HFF-Myc (cell line): ENCODE data around the gene NSDHL.

ENCODE experiments used
- DNase-seq: peaks from one replicate; pipeline ENCODE4 v3.0.0-alpha.2; 2011; ENCODE audit warnings: low read depth; ENCODE audit errors: extremely low read depth
- H3K4me3 ChIP-seq: replicated peaks from 2 replicates; pipeline ENCODE4 v1.5.1; 2011; ENCODE audit warnings: low read depth, mild to moderate bottlenecking, control low read depth, low read length
- TF ChIP-seq, protein P1 (sequence below): IDR thresholded peaks from 2 replicates; pipeline ENCODE4 v1.5.1; 2012; ENCODE audit warnings: mild to moderate bottlenecking, low read depth, low read length, control low read depth; ENCODE audit errors: missing control alignments

NSDHL gene

DNA sequence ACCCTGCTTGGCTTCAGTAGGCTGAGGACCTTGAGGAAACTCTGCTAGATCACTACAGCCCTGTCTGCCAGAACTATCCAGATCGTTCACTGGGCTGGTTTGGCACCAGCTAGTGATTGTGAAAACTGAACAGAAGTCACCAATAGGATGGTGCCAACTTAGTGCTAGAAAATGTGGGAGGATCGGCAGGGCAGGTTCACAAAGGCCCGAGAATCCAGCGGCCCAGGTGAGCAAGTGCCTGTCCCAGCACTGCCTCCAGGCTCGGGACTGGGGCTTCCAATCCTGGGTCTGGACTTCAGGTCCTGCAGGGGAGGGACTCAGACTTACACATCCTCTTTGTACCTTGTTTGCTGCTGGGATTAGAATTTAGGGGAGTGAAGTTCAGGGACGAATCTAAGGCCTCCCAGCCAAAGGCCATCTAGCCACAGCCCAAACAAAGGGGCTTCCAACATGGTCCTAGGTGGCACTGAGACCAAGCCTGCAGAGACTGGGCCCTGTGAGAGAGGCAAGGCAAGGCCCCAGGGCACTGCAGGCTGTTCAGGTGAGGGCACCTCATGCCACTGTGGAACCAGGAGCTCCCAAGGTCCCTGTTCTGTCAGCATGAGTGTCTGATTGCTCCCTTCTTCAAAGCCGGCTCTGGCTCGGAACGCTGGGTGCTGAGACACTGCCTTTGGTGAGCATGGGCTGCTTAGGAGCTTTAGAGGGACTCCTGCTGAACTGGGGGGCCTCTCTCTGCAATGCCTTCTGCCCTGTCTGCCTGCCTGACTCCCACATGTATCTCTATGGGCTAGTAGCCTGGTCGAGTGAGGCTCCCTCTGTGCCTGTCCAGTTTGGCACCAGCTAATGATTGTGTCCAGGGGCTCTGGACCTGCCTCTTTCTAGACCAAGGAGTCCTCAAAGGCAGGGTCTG lies 46.3 kb downstream of the NSDHL start:
- TF ChIP-seq, protein P1, sequence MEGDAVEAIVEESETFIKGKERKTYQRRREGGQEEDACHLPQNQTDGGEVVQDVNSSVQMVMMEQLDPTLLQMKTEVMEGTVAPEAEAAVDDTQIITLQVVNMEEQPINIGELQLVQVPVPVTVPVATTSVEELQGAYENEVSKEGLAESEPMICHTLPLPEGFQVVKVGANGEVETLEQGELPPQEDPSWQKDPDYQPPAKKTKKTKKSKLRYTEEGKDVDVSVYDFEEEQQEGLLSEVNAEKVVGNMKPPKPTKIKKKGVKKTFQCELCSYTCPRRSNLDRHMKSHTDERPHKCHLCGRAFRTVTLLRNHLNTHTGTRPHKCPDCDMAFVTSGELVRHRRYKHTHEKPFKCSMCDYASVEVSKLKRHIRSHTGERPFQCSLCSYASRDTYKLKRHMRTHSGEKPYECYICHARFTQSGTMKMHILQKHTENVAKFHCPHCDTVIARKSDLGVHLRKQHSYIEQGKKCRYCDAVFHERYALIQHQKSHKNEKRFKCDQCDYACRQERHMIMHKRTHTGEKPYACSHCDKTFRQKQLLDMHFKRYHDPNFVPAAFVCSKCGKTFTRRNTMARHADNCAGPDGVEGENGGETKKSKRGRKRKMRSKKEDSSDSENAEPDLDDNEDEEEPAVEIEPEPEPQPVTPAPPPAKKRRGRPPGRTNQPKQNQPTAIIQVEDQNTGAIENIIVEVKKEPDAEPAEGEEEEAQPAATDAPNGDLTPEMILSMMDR = no peak
- DNase-seq = no peak
- no peak overlapping the region for H3K4me3 ChIP-seq

DNA sequence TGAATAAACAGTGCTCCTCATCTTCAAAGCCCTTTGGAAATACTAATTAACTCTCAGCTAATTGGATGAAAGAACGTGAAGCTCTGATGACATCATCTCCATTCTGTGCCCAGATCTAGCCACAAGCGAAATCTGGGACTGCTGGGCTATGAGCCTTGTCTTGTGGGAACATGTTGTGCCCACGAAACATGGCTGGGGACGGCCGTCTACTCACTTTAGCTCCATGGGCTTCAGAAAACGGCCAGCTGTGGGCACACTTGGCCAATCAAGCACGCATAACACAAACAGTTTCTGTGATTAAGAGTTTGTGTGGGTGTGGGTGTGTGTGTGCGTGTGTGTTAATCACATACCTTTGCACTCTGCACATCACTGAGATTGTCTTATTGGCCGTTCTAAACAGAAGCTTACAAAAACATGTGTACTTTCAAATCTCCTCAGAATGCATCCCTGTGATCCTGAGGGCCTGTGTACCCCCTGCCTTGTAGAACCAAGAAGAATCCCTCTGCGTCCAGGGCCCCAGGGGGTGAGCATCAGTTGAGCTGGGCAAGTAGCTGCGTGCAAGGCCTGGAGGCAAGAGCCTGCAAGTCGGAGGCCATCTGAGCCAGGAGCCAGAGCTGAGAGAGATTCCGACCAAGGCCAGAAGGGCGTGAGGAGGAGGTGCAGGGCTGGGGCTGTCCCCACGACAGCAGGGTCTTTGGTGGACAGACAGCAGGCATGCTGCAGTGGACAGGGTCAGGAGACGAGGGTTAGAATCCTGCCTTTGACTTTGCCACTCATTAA lies 48.3 kb downstream of the NSDHL start:
- TF ChIP-seq, protein P1 = no peak
- H3K4me3 ChIP-seq = no peak overlapping the region
- no peak for DNase-seq

DNA sequence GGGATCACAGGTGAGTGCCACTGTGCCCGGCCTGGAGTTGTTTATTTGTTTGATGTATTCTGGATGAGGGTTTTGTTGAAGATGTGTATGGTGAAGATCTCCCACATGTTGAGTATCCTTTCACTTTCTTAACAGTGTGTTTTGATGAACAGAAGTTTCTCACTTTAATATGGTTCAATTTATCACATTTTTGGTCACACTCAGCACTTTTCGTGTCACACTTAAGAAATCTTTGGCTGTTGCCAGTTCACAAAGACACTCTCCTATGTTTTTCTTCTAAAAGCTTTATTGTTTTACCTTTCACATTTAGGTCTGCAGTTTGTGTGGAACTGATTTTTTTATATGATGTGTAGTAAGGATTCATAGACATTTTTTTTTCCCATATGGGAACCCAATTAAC lies 50.4 kb downstream of the NSDHL start:
- TF ChIP-seq, protein P1 = no peak
- no peak for DNase-seq
- H3K4me3 ChIP-seq = no peak overlapping the region

DNA sequence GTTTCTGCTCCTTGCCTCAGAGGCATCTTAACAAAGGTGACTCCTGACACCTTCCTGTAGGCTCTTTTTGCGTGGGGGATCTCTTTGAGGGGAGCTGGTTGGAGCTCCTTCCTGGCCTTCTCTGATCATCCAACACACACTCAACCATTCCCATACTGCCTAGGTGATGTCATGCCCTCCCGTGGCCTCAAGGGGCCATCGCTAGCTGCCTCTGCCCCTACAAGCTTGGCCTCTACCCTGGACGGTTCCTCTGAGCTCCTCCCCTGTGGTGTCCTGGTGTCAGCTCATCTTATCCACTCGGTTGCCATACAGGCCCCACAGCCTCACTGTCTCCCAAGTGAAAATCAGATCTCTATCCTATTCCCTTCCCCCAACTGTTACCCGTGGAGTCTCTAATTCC lies 53.3 kb downstream of the NSDHL start:
- no peak for DNase-seq

DNA sequence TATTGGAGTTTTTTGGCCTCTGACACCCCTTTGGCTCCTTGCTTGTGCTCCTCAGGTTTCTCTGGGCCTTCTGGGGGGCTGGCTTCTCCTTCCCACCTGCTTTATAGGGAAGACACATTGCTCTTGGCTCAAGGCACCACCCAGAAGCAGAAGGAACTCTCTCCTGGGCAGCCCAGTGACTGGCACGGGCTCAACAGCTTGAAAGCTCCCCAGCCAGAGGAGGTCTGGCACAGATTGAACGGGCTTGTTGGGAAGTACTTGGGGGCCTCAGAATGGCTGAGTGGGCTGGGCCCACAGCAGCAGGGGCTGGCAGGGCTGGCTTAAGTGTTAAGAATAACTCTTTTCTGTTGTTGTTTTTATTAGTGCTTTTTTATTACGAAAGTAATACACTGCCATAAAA lies 55.9 kb downstream of the NSDHL start:
- no peak overlapping the region for H3K4me3 ChIP-seq
- no peak for DNase-seq
- TF ChIP-seq, protein P1 = no peak

More for the DNA sequence above, 53.3 kb downstream of the NSDHL start:
- no peak overlapping the region for H3K4me3 ChIP-seq
- TF ChIP-seq, protein P1 = no peak

DNA sequence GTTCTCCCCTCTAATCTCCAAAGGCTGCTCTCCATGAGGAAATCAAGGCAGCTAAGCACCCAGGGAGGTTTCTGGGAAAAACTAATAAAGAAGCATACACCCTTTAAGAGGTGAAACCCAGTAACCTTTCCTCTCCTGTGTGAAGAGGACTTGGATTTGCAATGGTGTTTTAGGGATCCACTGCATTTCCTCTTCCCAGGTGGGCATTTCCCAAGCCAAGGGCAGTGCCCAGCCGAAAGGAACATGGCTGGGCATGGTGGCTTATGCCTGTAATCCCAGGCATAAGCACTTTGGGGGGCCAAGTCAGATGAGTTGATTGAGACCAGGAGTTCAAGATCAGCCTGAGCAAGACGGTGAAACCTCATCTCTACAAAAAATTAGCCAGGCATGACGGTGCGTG lies 61.6 kb downstream of the NSDHL start:
- H3K4me3 ChIP-seq = no peak overlapping the region
- DNase-seq = no peak
- TF ChIP-seq, protein P1 = no peak
